Kasumi-1 (cell line): ENCODE results near the gene AGBL1.

Experiments used
- DNase-seq, 2 experiments: peaks; one replicate each; lab custom pipeline; 2025; lab: John Stamatoyannopoulos, UW

AGBL1 gene

GRCh38 chr15:86645925-86646500, 566.3 kb downstream of the AGBL1 start:
- DNase-seq, result no peak

DNA sequence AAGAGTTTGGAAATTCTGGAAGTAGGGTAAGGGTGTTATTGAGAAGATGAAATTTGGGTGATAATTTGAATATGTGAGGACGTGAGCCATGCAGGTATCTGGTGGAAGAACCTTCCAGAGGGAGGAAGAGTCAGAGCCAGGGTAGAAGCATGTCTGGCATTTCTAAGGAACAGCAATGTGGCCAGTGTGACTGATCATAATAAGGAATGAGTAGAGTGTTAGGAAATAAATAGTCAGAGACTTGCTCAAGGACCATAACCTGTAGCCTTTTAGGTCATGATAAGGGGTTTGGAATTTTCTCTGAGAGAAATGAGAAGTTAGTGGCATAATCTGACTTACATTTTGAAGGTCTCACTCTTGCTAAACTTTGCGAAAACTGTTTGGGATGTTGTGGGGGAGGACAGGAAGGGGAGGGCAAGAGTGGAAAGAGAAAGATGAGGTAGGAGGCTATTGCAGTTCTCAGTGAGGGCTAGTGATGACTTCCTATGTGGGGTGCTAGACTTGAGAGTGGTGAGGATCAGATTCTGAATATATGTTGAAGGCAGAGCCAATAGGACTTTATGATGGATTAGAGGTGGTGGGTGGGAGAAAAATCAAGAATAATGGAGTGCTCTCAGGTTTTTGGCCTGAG, 568.3 kb downstream of the AGBL1 start:
- DNase-seq, result no peak

GRCh38 chr15:86649277-86649676, 569.6 kb downstream of the AGBL1 start:
- DNase-seq, result no peak

- no peak for DNase-seq
These were observed 570.4 kb downstream of the AGBL1 start for GRCh38 chr15:86650094-86650493.

DNA sequence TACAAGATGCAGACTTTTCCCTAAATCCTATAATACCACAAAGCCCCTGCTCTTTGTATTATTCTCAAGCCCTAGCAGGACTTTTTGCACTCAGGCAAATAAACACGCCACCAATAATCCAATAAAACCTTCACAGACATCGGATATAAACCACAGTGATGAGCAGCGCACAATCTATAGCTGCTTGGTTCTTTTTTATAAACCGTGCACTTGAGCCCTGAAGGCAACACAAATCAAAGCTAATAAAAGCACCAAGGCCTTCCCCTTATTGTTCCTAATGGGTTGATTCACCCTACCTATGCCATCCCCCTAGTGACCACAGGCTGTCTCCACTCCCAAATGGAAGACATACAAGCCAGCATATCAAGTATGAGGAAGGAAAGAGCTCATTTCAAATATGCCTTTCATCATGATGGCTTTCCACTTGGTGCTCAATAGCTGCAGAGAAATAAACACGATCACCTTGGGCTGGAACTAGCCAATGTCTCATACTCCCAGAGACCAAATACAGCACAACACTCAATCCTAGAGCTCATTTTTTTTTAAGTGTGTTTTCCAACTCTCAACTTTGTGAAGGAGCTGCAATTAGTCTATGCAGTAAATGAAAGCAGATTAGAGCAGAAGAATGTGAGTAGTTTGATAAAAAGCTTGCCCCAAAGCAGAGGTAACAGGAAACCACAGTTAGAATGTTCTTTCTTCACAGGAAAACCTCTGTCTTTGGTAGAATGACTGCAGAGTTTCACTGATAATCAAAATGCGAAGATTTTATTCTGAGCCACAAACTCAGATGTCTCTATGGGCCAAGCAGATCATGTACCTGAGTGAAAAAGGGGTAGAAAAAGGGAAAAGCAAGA, 573.9 kb downstream of the AGBL1 start:
- no peak for DNase-seq

DNA sequence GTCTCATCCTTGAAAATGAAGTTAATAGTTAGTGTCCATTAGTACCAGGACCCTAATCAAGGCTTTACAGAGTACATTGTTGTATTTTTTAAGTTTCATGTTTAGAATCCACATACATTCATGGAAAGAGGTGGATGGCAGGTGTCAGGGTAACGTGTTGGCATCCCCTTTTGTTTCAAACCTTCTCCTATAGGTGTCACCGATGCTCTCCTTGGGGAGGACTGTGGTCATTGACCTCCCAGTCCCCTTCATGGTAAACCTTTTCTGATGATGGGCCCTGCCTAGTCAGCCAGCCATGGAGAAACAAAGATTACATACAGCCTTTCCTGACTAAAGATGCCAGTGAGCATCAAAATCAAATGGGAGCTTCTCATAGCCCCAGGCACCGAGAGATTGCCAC, 574.8 kb downstream of the AGBL1 start:
- no peak for DNase-seq

GRCh38 chr15:86657305-86657704, 577.6 kb downstream of the AGBL1 start:
- no peak for DNase-seq

GRCh38 chr15:86659724-86660411, 580.2 kb downstream of the AGBL1 start:
- no peak for DNase-seq

GRCh38 chr15:86661580-86661979, 581.9 kb downstream of the AGBL1 start:
- no peak for DNase-seq

DNA sequence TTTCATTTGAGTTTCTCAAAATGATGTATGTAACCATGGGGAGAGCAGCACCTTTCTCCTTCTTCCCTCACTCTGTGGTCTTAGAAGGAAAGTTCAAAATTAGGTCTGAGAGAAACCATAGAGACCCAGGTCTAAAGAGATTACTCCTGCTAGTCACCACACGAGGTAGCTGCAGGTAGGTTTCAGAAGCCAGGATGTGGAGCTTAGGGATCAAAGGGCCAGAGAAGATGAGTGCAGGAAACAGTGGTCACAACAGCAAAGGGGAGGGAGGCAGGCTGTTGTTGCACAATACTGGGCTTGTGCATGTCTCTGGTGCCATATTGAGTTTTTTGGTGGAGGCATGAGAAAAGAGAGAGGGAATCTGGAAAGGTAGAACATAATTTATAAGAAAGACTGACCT, 583.6 kb downstream of the AGBL1 start:
- no peak for DNase-seq

GRCh38 chr15:86663979-86664378, 584.3 kb downstream of the AGBL1 start:
- DNase-seq, result no peak

- DNase-seq, result no peak
These were observed 584.9 kb downstream of the AGBL1 start for GRCh38 chr15:86664581-86664980.

- no peak for DNase-seq
These were observed 596.3 kb downstream of the AGBL1 start for GRCh38 chr15:86676002-86676401.

DNA sequence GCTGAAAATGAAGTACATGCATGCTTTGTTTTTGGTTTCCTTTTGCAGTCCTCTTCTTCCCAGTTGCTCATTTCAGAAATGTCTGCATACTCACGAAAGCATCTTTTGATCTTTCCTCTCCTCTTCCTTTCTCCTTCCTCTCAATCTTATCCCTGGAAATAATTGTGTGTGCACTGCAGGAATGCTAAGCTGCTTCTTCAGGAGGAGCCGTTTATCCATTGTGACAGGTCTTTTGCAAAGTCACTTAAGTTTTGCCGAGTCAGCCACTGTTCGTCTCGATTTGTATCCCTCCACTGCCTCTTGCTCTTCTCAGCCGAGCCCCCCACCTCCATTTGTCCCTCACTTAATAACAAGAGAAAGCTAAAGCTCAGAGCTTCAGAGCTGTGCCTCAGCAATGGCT, 597.6 kb downstream of the AGBL1 start:
- no peak for DNase-seq

DNA sequence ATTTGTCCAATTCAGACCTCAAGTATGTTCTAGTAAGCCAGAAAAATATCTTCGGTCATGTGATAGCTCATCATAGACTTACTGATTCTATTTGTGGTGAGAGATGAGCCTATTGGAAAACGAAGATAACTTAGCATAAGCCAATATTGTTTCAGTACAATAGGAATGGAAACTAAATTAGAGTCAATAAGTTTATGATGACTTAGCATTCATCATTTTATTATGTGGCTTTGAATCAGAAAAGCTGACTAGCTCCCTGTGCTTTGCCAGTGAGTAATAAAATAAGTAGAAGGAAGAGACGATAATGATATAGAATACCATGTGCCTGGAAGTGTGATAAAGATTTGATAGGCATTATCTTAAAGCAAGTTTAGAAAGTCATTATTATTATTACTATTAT, 605.6 kb downstream of the AGBL1 start:
- no peak for DNase-seq

GRCh38 chr15:86689006-86689405, 609.3 kb downstream of the AGBL1 start:
- DNase-seq, result no peak

DNA sequence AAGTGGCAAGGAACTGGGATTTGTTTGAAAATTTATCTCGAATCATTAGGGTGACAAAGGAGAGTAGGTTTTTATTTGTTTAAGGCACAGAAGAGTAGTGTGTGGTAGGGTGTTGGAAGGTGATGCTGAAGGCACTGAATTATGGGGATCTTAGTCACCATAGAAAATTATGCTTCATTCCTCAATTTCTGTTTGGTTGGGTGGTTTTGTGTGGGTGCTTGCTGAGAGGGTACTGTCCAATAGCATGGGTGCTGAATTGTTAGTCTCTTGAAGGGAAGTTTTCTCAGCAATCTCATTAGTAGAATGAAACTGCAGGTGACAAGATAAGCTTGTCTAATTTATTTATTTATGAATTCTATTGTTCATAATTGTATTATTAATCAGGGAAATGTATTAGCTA, 610.9 kb downstream of the AGBL1 start:
- peak in 1 of 2 experiments; percentile 2 for DNase-seq

- DNase-seq, result no peak
These were observed 611.5 kb downstream of the AGBL1 start for GRCh38 chr15:86691091-86691663.

- DNase-seq, result no peak
These were observed 621.4 kb downstream of the AGBL1 start for GRCh38 chr15:86700864-86701610.

DNA sequence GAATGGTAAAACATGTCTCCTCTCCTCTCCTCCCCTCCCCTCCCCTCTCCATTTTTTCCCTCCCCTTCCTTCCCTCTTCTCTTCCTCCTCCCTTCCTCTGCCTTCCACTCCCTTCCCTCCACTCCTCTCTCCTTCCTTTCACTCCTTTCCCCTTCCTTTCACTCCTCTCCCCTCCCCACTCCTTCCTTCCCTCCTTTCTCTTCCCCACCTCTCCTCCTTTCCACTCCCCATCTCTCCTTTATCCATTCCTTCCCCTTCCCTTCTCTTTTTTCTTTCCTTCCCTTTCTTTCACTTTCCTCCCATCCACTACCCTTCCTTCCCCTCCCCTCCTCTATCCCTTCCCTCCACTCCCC, 621.9 kb downstream of the AGBL1 start:
- no peak for DNase-seq

GRCh38 chr15:86706813-86707212, 627.1 kb downstream of the AGBL1 start:
- DNase-seq, result no peak

- no peak for DNase-seq
These were observed 631.8 kb downstream of the AGBL1 start for GRCh38 chr15:86711476-86711875.
